ENCODE data around the gene LCP2. TPM values are rescaled to one million over a fixed set of nuclear protein-coding genes. Genes with fewer than 3 reads are reported as not detected.

LCP2 gene
- total RNA-seq, 1 experiment from 2014 or later: 0.72 TPM

- Mint-ChIP-seq H3K9me3 (no peaks in the 10 kb centered on the region), H3K36me3 (no peaks in the 10 kb centered on the region), H3K27ac (no peak overlapping the region), H3K27me3 (ENCODE audit: low read depth) (no peaks in the 10 kb centered on the region), H3K4me1 (peaks cover 16% of the 10 kb centered on the region), H3K4me3 (no peak overlapping the region)
- ChIA-PET POLR2A (no interaction called here), CTCF (interaction anchor here (1.2 to 1.7 kb wide), 3 partner anchors 12 to 94 kb away, joined by 3 to 6 read pairs (median 4); no protein-coding TSS in a partner anchor)
- ATAC-seq (no peak), DNase-seq (ENCODE audit: low spot score) (no peak)
- no peak for TF ChIP-seq GRHL2 (CRISPR knock-in tag; IDR thresholded peaks at IDR 0.05; ENCODE audit: insufficient replicate concordance, severe bottlenecking)
- TF ChIP-seq ZNF671 (CRISPR knock-in tag; IDR thresholded peaks at IDR 0.05): no peak
- TF ChIP-seq AR (CRISPR knock-in tag; IDR thresholded peaks at IDR 0.05): no peak
- no peak for TF ChIP-seq HMGXB4 (CRISPR knock-in tag; IDR thresholded peaks at IDR 0.05)
Measured at GRCh38 chr5:170327168-170327567, 29.6 kb upstream of the LCP2 start.

GRCh38 chr5:170319301-170319700, 21.7 kb upstream of the LCP2 start:
- H3K9me3 Mint-ChIP-seq: no peaks in the 10 kb centered on the region
- peaks cover 2% of the 10 kb centered on the region for H3K27me3 Mint-ChIP-seq (ENCODE audit: low read depth)
- TF ChIP-seq, protein P1, sequence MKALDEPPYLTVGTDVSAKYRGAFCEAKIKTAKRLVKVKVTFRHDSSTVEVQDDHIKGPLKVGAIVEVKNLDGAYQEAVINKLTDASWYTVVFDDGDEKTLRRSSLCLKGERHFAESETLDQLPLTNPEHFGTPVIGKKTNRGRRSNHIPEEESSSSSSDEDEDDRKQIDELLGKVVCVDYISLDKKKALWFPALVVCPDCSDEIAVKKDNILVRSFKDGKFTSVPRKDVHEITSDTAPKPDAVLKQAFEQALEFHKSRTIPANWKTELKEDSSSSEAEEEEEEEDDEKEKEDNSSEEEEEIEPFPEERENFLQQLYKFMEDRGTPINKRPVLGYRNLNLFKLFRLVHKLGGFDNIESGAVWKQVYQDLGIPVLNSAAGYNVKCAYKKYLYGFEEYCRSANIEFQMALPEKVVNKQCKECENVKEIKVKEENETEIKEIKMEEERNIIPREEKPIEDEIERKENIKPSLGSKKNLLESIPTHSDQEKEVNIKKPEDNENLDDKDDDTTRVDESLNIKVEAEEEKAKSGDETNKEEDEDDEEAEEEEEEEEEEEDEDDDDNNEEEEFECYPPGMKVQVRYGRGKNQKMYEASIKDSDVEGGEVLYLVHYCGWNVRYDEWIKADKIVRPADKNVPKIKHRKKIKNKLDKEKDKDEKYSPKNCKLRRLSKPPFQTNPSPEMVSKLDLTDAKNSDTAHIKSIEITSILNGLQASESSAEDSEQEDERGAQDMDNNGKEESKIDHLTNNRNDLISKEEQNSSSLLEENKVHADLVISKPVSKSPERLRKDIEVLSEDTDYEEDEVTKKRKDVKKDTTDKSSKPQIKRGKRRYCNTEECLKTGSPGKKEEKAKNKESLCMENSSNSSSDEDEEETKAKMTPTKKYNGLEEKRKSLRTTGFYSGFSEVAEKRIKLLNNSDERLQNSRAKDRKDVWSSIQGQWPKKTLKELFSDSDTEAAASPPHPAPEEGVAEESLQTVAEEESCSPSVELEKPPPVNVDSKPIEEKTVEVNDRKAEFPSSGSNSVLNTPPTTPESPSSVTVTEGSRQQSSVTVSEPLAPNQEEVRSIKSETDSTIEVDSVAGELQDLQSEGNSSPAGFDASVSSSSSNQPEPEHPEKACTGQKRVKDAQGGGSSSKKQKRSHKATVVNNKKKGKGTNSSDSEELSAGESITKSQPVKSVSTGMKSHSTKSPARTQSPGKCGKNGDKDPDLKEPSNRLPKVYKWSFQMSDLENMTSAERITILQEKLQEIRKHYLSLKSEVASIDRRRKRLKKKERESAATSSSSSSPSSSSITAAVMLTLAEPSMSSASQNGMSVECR (CRISPR knock-in tag; IDR thresholded peaks at IDR 0.05; ENCODE audit: borderline replicate concordance): no peak
- TF ChIP-seq ESRRA (CRISPR knock-in tag; IDR thresholded peaks at IDR 0.05; ENCODE audit: borderline replicate concordance): no peak
- no peak for TF ChIP-seq HMGXB4 (CRISPR knock-in tag; IDR thresholded peaks at IDR 0.05)
- TF ChIP-seq GABPB1 (CRISPR knock-in tag; IDR thresholded peaks at IDR 0.05): no peak
- TF ChIP-seq CREM (CRISPR knock-in tag; IDR thresholded peaks at IDR 0.05): no peak
- no peak for TF ChIP-seq ZNF281 (CRISPR knock-in tag; IDR thresholded peaks at IDR 0.05)
- TF ChIP-seq, protein P2, sequence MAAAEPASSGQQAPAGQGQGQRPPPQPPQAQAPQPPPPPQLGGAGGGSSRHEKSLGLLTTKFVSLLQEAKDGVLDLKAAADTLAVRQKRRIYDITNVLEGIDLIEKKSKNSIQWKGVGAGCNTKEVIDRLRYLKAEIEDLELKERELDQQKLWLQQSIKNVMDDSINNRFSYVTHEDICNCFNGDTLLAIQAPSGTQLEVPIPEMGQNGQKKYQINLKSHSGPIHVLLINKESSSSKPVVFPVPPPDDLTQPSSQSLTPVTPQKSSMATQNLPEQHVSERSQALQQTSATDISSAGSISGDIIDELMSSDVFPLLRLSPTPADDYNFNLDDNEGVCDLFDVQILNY (CRISPR knock-in tag; IDR thresholded peaks at IDR 0.05): no peak
- TF ChIP-seq, protein P3, sequence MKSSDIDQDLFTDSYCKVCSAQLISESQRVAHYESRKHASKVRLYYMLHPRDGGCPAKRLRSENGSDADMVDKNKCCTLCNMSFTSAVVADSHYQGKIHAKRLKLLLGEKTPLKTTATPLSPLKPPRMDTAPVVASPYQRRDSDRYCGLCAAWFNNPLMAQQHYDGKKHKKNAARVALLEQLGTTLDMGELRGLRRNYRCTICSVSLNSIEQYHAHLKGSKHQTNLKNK (CRISPR knock-in tag; IDR thresholded peaks at IDR 0.05): no peak
- no peak for TF ChIP-seq KAT7 (CRISPR knock-in tag; IDR thresholded peaks at IDR 0.05; ENCODE audit: borderline replicate concordance)
- TF ChIP-seq, protein P4, sequence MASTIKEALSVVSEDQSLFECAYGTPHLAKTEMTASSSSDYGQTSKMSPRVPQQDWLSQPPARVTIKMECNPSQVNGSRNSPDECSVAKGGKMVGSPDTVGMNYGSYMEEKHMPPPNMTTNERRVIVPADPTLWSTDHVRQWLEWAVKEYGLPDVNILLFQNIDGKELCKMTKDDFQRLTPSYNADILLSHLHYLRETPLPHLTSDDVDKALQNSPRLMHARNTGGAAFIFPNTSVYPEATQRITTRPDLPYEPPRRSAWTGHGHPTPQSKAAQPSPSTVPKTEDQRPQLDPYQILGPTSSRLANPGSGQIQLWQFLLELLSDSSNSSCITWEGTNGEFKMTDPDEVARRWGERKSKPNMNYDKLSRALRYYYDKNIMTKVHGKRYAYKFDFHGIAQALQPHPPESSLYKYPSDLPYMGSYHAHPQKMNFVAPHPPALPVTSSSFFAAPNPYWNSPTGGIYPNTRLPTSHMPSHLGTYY (CRISPR knock-in tag; IDR thresholded peaks at IDR 0.05): no peak
- TF ChIP-seq CBFB (CRISPR knock-in tag; IDR thresholded peaks at IDR 0.05; ENCODE audit: low read depth): no peak
- no peak for TF ChIP-seq ZNF423 (CRISPR knock-in tag; IDR thresholded peaks at IDR 0.05)

More at GRCh38 chr5:170319301-170319700, 21.7 kb upstream of the LCP2 start:
- H3K4me3 Mint-ChIP-seq: no peak overlapping the region
- DNase-seq (ENCODE audit: low spot score) (no peak), ATAC-seq (no peak)
- H3K27ac Mint-ChIP-seq: no peak overlapping the region
- ChIA-PET CTCF (interaction anchor here (1.3 kb wide), 2 partner anchors 11 to 93 kb away, joined by 4 read pairs; no protein-coding TSS in a partner anchor), POLR2A (no interaction called here)
- peaks cover 20% of the 10 kb centered on the region for H3K4me1 Mint-ChIP-seq
- H3K36me3 Mint-ChIP-seq: no peaks in the 10 kb centered on the region

Data from WTC11 (cell line).